Measurements from ENCODE around the gene USP46. TPM values are rescaled to one million over a fixed set of nuclear protein-coding genes. Genes with fewer than 3 reads are reported as not detected.

Gene USP46
- total and polyA plus RNA-seq, 2 of the 4 experiments (the other 2 are of a cell fraction) = 9.3 to 15.4 TPM

GRCh38 chr4:52592287-52592686 lies 66.8 kb downstream of the USP46 start:
- H2AFZ ChIP-seq (replicated peaks; ENCODE audit: low read length, poor library complexity) = no peak overlapping the region
- CTCF ChIA-PET = no interaction called here
- DNase-seq = no peak

More at GRCh38 chr4:52592287-52592686, 66.8 kb downstream of the USP46 start:
- Histone ChIP-seq H2AK5ac (ENCODE audit: low read depth, low read length) (no peak overlapping the region), H3K9me1 (ENCODE audit: insufficient read depth, low read length) (peaks cover 24% of the 10 kb centered on the region), H3K27ac (ENCODE audit: insufficient read depth, low read length) (no peak overlapping the region), H4K8ac (ENCODE audit: low read depth in 2 of 2, low read length in 2 of 2) (no peak overlapping the region), H3K14ac (replicated peaks; ENCODE audit: low read depth, low read length) (no peak overlapping the region), H3K18ac (ENCODE audit: low read depth, low read length) (no peak overlapping the region), H3K79me1 (ENCODE audit: low read depth in 1 of 2, low read length in 2 of 2) (peaks cover 0 to 2% of the 10 kb centered on the region in 2 experiments; a peak in 1 of 4 replicates), H3K9me3 (ENCODE audit: control insufficient read depth, insufficient read depth, low read length) (no peaks in the 10 kb centered on the region), H3K4me2 (ENCODE audit: low read depth, low read length) (no peak overlapping the region), H3K4me3 (ENCODE audit: insufficient read depth, low read depth, low read length) (no peak overlapping the region), H3K23ac (ENCODE audit: low read depth, low read length) (no peak overlapping the region), H2BK20ac (ENCODE audit: low read depth, low read length) (no peak overlapping the region), H4K20me1 (ENCODE audit: insufficient read depth, low read length) (no peaks in the 10 kb centered on the region), H3K4ac (ENCODE audit: low read depth, low read length) (no peak overlapping the region), H4K5ac (ENCODE audit: low read depth, low read length) (no peak overlapping the region), H3K36me3 (ENCODE audit: control insufficient read depth, insufficient read depth, low read length) (peaks cover 14% of the 10 kb centered on the region), H2AK9ac (replicated peaks; ENCODE audit: low read depth, low read length, poor library complexity) (no peak overlapping the region), H2BK5ac (ENCODE audit: low read depth, low read length, poor library complexity, severe bottlenecking) (no peak overlapping the region), H3K56ac (ENCODE audit: extremely low read depth, insufficient read depth, low read length) (no peak overlapping the region), H3K27me3 (ENCODE audit: control insufficient read depth, insufficient read depth, low read length) (no peaks in the 10 kb centered on the region), H3K4me1 (ENCODE audit: control insufficient read depth, insufficient read depth, low read length) (peaks cover 17% of the 10 kb centered on the region), H2BK120ac (ENCODE audit: low read depth, low read length) (no peak overlapping the region), H4K91ac (ENCODE audit: insufficient read depth, low read depth, low read length) (no peak overlapping the region), H2BK15ac (ENCODE audit: low read depth, low read length) (no peak overlapping the region), H3K9ac (ENCODE audit: low read depth, low read length) (no peak overlapping the region)
- 83% methylated on average over 1 of the region's 3 CpGs; no CpG with 5 or more reads in 1 of the 2 experiments for WGBS, 2 experiments (ENCODE audit: extremely low coverage in 2 of 2, insufficient read length in 1 of 2)
- POLR2A ChIA-PET (ENCODE audit: unreplicated experiment) = no interaction called here
- dilution Hi-C loops (cut with HindIII; ENCODE audit: low sequenced_read_pairs, unreplicated experiment) = no loop called here
- TF ChIP-seq RFX5 (IDR thresholded peaks at IDR 0.05; ENCODE audit: low read depth, low read length) (no peak), CEBPB (IDR thresholded peaks at IDR 0.05; ENCODE audit: low read depth, low read length) (peak; percentile 74), FOS (IDR thresholded peaks at IDR 0.05; ENCODE audit: low read depth, low read length) (no peak), ELK1 (IDR thresholded peaks at IDR 0.05; ENCODE audit: borderline replicate concordance, low read depth, low read length) (no peak)
- intact Hi-C loops (cut with micrococcal nuclease) = no loop called here
- in situ Hi-C loops (cut with MboI; ENCODE audit: low sequenced_read_pairs) = no loop called here
- BruUV-seq (replicated peaks) = no TSS peak
- no peak for ATAC-seq (ENCODE audit: low read depth)
